A673 (cell line): ENCODE measurements around the gene NRG3. TPM values are rescaled to one million over a fixed set of nuclear protein-coding genes. Genes with fewer than 3 reads are reported as not detected.

Source experiments
- BruUV-seq: library from RNA; stranded (reverse); fragments of 400-500 nt; replicated peaks from 2 replicates; lab custom pipeline; 2021; lab: Mats Ljungman, UMichigan
- CTCF ChIA-PET: fragments of 300-600 bp; sonication (Branson Sonifier 250); formaldehyde crosslinking; loops from one replicate; lab custom pipeline; 2022; ENCODE audit warnings: antibody characterized with exemption; lab: Charles Lee
- POLR2A ChIA-PET: fragments of 300-600 bp; sonication (Branson Sonifier 250); formaldehyde crosslinking; loops from one replicate; lab custom pipeline; 2022; ENCODE audit warnings: antibody characterized with exemption; ENCODE audit not compliant: low non-redundant PET; lab: Charles Lee
- DNase-seq: peaks from one replicate; pipeline ENCODE4 v3.0.0-alpha.2; 2015; ENCODE audit warnings: low spot score
- H3K27ac ChIP-seq: fragments of 200-600 bp; sonication (generic); 2 replicates; pipeline ENCODE4 v1.5.1; 2016; ENCODE audit warnings: mixed run types, low read depth, mild to moderate bottlenecking, mixed read lengths, antibody characterized with exemption, low read length; ENCODE audit not compliant: poor library complexity, severe bottlenecking
- H3K27me3 ChIP-seq: fragments of 200-600 bp; sonication (generic); replicated peaks from 2 replicates; pipeline ENCODE4 v1.6.1; 2017; ENCODE audit warnings: mixed run types, low read depth, mild to moderate bottlenecking, mixed read lengths, antibody characterized with exemption, low read length; ENCODE audit not compliant: insufficient read depth, poor library complexity
- H3K36me3 ChIP-seq: fragments of 200-600 bp; sonication (generic); 2 replicates; pipeline ENCODE4 v1.6.1; 2016; ENCODE audit warnings: mixed run types, mild to moderate bottlenecking, mixed read lengths, antibody characterized with exemption, low read length; ENCODE audit not compliant: insufficient read depth, poor library complexity, severe bottlenecking
- H3K4me1 ChIP-seq: fragments of 200-600 bp; sonication (generic); 2 replicates; pipeline ENCODE4 v1.6.1; 2017; ENCODE audit warnings: mixed run types, mild to moderate bottlenecking, mixed read lengths, antibody characterized with exemption, low read length; ENCODE audit not compliant: insufficient read depth, poor library complexity, severe bottlenecking
- H3K4me3 ChIP-seq: fragments of 200-600 bp; sonication (generic); 2 replicates; pipeline ENCODE4 v1.5.1; 2016; ENCODE audit warnings: low read depth, mixed run types, mild to moderate bottlenecking, mixed read lengths, low read length; ENCODE audit not compliant: poor library complexity, severe bottlenecking
- H3K9me3 ChIP-seq: fragments of 200-600 bp; sonication (generic); 2 replicates; pipeline ENCODE4 v1.6.1; 2016; ENCODE audit warnings: mixed run types, low read depth, mild to moderate bottlenecking, mixed read lengths, antibody characterized with exemption, low read length; ENCODE audit not compliant: poor library complexity, severe bottlenecking
- CTCF ChIP-seq: fragments of 300-800, 200-600 bp; sonication (generic); conservative IDR thresholded peaks from 2 replicates; pipeline ENCODE4 v1.5.1; 2017; ENCODE audit warnings: low read depth, mild to moderate bottlenecking, antibody characterized with exemption, low read length, moderate library complexity, mixed read lengths
- EZH2 ChIP-seq: fragments of 200-600 bp; sonication (generic); IDR thresholded peaks from 2 replicates; pipeline ENCODE4 v1.6.1; 2017; ENCODE audit warnings: borderline replicate concordance, low read depth, mild to moderate bottlenecking, mixed read lengths, antibody characterized with exemption, low read length; ENCODE audit not compliant: poor library complexity, severe bottlenecking
- intact Hi-C: fragments of 100-400 bp; cut with micrococcal nuclease; formaldehyde crosslinking; loops from one replicate; pipeline ENCODE4 v1.10.0; 2022; ENCODE audit not compliant: unreplicated experiment
- total RNA-seq: library from RNA; stranded (reverse); gene quantifications from 2 replicates; pipeline ENCODE4 v1.2.3, GENCODE V29; 2021

NRG3 gene
- total RNA-seq, 1 experiment from 2014 or later, result not detected

GRCh38 chr10:82815680-82816079 lies 940.7 kb downstream of the NRG3 start:
- no peak for DNase-seq
- H3K4me3 ChIP-seq, result no peak overlapping the region
- H3K4me1 ChIP-seq, result no peaks in the 10 kb centered on the region
- H3K27me3 ChIP-seq, result no peaks in the 10 kb centered on the region
- intact Hi-C loops, result no loop called here
- no TSS peak for BruUV-seq
- H3K9me3 ChIP-seq, result no peaks in the 10 kb centered on the region
- ChIA-PET CTCF (no interaction called here), POLR2A (no interaction called here)
- no peak for TF ChIP-seq CTCF
- TF ChIP-seq EZH2, result no peak
- H3K36me3 ChIP-seq, result no peaks in the 10 kb centered on the region
- no peak overlapping the region for H3K27ac ChIP-seq

GRCh38 chr10:82817676-82818422 lies 942.9 kb downstream of the NRG3 start:
- ChIA-PET POLR2A (no interaction called here), CTCF (no interaction called here)
- Histone ChIP-seq H3K27ac (no peak overlapping the region), H3K27me3 (no peaks in the 10 kb centered on the region), H3K36me3 (no peaks in the 10 kb centered on the region), H3K9me3 (no peaks in the 10 kb centered on the region), H3K4me1 (no peaks in the 10 kb centered on the region), H3K4me3 (no peak overlapping the region)
- intact Hi-C loops, result no loop called here
- no peak for TF ChIP-seq EZH2
- no peak for TF ChIP-seq CTCF
- BruUV-seq, result no TSS peak
- no peak for DNase-seq

- no peak overlapping the region for H3K4me3 ChIP-seq
- DNase-seq, result no peak
- BruUV-seq, result no TSS peak
- intact Hi-C loops, result no loop called here
- no peaks in the 10 kb centered on the region for H3K27me3 ChIP-seq
- TF ChIP-seq CTCF (no peak), EZH2 (no peak)
- no peaks in the 10 kb centered on the region for H3K36me3 ChIP-seq
- ChIA-PET CTCF (no interaction called here), POLR2A (no interaction called here)
- H3K4me1 ChIP-seq, result no peaks in the 10 kb centered on the region
- H3K27ac ChIP-seq, result no peak overlapping the region
- H3K9me3 ChIP-seq, result no peaks in the 10 kb centered on the region
Measured at GRCh38 chr10:82821043-82821442, 946.0 kb downstream of the NRG3 start.
